Measurements from ENCODE around the gene HBZ. TPM values are rescaled to one million over a fixed set of nuclear protein-coding genes. Genes with fewer than 3 reads are reported as not detected.

Gene HBZ
- total and polyA plus RNA-seq, 2 experiments from 2014 or later = 0.28 TPM; not detected in 1

- Histone ChIP-seq H3K27ac (no peak overlapping the region), H2AFZ (no peak overlapping the region), H3K9me2 (replicated peaks; ENCODE audit: insufficient read depth) (no peaks in the 10 kb centered on the region), H3K4me3 (no peak overlapping the region), H3K27me3 (peaks cover 43% of the 10 kb centered on the region), H3K4me2 (no peak overlapping the region), H3K9me3 (ENCODE audit: low read depth) (no peaks in the 10 kb centered on the region), H4K20me1 (ENCODE audit: insufficient read depth, poor library complexity, severe bottlenecking) (peaks cover 4% of the 10 kb centered on the region), H3K4me1 (ENCODE audit: insufficient read depth) (peaks cover 11% of the 10 kb centered on the region), H3K79me2 (no peaks in the 10 kb centered on the region), H3K36me3 (replicated peaks; ENCODE audit: insufficient read depth, low read depth) (no peaks in the 10 kb centered on the region)
- TF ChIP-seq EZH2 (IDR thresholded peaks at IDR 0.05; ENCODE audit: borderline replicate concordance) (no peak), EZH2phosphoT487 (IDR thresholded peaks at IDR 0.05; ENCODE audit: low read depth, severe bottlenecking, unreplicated experiment) (no peak), CTCF (IDR thresholded peaks at IDR 0.05; ENCODE audit: poor library complexity) (no peak)
- DNase-seq (ENCODE audit: low spot score) = peak; percentile 23
- 38% methylated on average over 8 of the region's 13 CpGs for WGBS (ENCODE audit: low lambda C conversion rate, missing lambda C conversion rate)
Measured at GRCh38 chr16:177394-177822, 25.0 kb downstream of the HBZ start.

- peaks cover 11% of the 10 kb centered on the region for H3K4me1 ChIP-seq (ENCODE audit: insufficient read depth)
- no peak overlapping the region for H3K27ac ChIP-seq
- H3K79me2 ChIP-seq = no peaks in the 10 kb centered on the region
- DNase-seq (ENCODE audit: low spot score) = no peak
- no peaks in the 10 kb centered on the region for H3K9me3 ChIP-seq (ENCODE audit: low read depth)
- H3K36me3 ChIP-seq (replicated peaks; ENCODE audit: insufficient read depth, low read depth) = no peaks in the 10 kb centered on the region
- 80% methylated on average over 11 of the region's 11 CpGs for WGBS (ENCODE audit: low lambda C conversion rate, missing lambda C conversion rate)
- no peaks in the 10 kb centered on the region for H3K9me2 ChIP-seq (replicated peaks; ENCODE audit: insufficient read depth)
- no peak overlapping the region for H3K4me2 ChIP-seq
- TF ChIP-seq EZH2phosphoT487 (IDR thresholded peaks at IDR 0.05; ENCODE audit: low read depth, severe bottlenecking, unreplicated experiment) (no peak), EZH2 (IDR thresholded peaks at IDR 0.05; ENCODE audit: borderline replicate concordance) (no peak), CTCF (IDR thresholded peaks at IDR 0.05; ENCODE audit: poor library complexity) (no peak)
- peaks cover 4% of the 10 kb centered on the region for H4K20me1 ChIP-seq (ENCODE audit: insufficient read depth, poor library complexity, severe bottlenecking)
- H2AFZ ChIP-seq = no peak overlapping the region
- no peak overlapping the region for H3K4me3 ChIP-seq
- peaks cover 43% of the 10 kb centered on the region for H3K27me3 ChIP-seq
Measured at GRCh38 chr16:177981-178667, 25.7 kb downstream of the HBZ start.

- Histone ChIP-seq H3K36me3 (replicated peaks; ENCODE audit: insufficient read depth, low read depth) (no peaks in the 10 kb centered on the region), H3K9me3 (ENCODE audit: low read depth) (no peaks in the 10 kb centered on the region), H4K20me1 (ENCODE audit: insufficient read depth, poor library complexity, severe bottlenecking) (peaks cover 4% of the 10 kb centered on the region), H3K4me2 (no peak overlapping the region), H3K4me3 (no peak overlapping the region), H2AFZ (no peak overlapping the region), H3K79me2 (no peaks in the 10 kb centered on the region), H3K27me3 (peaks cover 43% of the 10 kb centered on the region), H3K4me1 (ENCODE audit: insufficient read depth) (peaks cover 11% of the 10 kb centered on the region), H3K27ac (no peak overlapping the region), H3K9me2 (replicated peaks; ENCODE audit: insufficient read depth) (no peaks in the 10 kb centered on the region)
- TF ChIP-seq EZH2phosphoT487 (IDR thresholded peaks at IDR 0.05; ENCODE audit: low read depth, severe bottlenecking, unreplicated experiment) (no peak), CTCF (IDR thresholded peaks at IDR 0.05; ENCODE audit: poor library complexity) (no peak), EZH2 (IDR thresholded peaks at IDR 0.05; ENCODE audit: borderline replicate concordance) (no peak)
- WGBS (ENCODE audit: low lambda C conversion rate, missing lambda C conversion rate) = 90% methylated on average over 11 of the region's 11 CpGs
- DNase-seq (ENCODE audit: low spot score) = no peak
Measured at GRCh38 chr16:178668-179015, 26.2 kb downstream of the HBZ start.

Measured in hepatocyte (in vitro differentiated cells).